Fibroblast of villous mesenchyme (primary cell): ENCODE data around the gene MAEA. TPM values are rescaled to one million over a fixed set of nuclear protein-coding genes. Genes with fewer than 3 reads are reported as not detected.

ENCODE experiments used
- DNase-seq: peaks from one replicate; pipeline ENCODE4 v3.0.0-alpha.2; 2010; ENCODE audit warnings: low read depth
- H3K4me3 ChIP-seq: 2 replicates; pipeline ENCODE4 v1.5.1; 2011; ENCODE audit warnings: low read depth, mild to moderate bottlenecking, low read length
- total RNA-seq: library from RNA; depleted of rRNA; stranded (reverse); fragments of >200 nt; gene quantifications from 2 replicates; pipeline ENCODE4 v1.2.3, GENCODE V29; 2012
- TF ChIP-seq, protein P1 (sequence below): IDR thresholded peaks from 2 replicates; pipeline ENCODE4 v1.5.1; 2012; ENCODE audit warnings: low read depth, mild to moderate bottlenecking, low read length; ENCODE audit not compliant: insufficient read depth

The MAEA gene
- total RNA-seq, 1 donor: 59.6 TPM

GRCh38 chr4:1374706-1375045 lies 85.0 kb downstream of the MAEA start:
- TF ChIP-seq, protein P1, sequence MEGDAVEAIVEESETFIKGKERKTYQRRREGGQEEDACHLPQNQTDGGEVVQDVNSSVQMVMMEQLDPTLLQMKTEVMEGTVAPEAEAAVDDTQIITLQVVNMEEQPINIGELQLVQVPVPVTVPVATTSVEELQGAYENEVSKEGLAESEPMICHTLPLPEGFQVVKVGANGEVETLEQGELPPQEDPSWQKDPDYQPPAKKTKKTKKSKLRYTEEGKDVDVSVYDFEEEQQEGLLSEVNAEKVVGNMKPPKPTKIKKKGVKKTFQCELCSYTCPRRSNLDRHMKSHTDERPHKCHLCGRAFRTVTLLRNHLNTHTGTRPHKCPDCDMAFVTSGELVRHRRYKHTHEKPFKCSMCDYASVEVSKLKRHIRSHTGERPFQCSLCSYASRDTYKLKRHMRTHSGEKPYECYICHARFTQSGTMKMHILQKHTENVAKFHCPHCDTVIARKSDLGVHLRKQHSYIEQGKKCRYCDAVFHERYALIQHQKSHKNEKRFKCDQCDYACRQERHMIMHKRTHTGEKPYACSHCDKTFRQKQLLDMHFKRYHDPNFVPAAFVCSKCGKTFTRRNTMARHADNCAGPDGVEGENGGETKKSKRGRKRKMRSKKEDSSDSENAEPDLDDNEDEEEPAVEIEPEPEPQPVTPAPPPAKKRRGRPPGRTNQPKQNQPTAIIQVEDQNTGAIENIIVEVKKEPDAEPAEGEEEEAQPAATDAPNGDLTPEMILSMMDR: no peak
- H3K4me3 ChIP-seq: no peak overlapping the region
- DNase-seq: no peak

DNA sequence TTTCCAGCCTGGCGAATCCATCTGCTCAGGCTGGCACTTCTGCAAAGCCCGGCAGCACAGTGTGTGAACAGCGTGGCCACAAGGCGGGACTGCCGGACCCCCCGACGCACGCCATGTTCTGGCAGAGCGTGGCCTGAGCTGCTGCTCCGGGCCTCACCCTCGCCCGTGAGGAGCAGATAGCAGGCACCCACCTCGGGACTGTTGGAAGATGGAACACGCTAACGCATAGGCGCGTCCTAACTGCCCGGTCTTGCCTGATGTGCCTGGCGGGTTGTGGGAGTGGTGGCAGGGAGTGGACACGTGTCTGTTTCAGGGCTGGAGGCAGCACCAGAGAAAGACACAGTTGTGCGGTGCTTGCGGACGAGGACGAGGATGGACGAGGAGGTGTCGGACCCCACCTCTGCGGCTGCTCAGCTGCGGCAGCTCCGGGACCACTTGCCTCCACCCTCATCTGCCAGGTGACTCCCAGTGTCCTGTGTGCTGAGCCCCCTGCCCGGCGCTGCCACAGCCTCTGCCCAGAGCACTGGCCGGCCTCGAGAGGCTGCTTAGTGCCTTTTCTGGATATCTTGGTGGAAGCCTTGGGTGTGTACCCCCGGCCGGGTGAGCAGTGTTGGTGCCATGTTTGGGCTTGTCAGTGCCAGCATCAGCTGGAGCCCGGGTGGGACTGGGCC lies 85.5 kb downstream of the MAEA start:
- TF ChIP-seq, protein P1: no peak
- DNase-seq: no peak
- H3K4me3 ChIP-seq: no peak overlapping the region

DNA sequence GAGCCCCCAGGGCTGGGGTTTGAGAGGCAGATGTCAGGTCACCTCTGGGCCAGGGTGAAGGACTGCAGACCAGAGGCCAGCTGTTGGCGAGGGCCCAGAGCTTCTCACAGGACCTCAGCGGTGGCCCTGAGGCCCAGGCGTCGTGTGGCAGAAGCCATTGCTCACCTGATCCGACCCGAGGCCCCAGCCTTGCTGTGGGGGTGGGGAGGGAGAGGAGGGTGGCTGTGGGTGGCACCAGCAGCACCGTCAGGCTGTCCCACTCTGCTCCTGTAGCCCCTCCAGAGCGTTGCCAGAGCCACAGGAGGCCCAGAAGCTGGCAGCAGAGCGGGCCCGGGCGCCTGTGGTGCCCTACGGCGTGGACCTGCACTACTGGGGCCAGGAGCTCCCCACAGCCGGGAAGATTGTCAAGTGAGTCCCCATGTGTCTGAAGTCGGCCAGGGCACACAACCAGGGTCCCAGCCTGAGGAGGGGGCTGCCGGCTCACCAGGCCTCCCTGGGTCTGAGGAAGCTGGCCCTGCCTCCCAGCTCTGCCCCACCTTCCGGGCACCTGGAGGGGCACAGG lies 86.2 kb downstream of the MAEA start:
- H3K4me3 ChIP-seq: no peak overlapping the region
- DNase-seq: no peak
- TF ChIP-seq, protein P1: no peak

GRCh38 chr4:1376391-1376840 lies 86.7 kb downstream of the MAEA start:
- DNase-seq: no peak
- no peak overlapping the region for H3K4me3 ChIP-seq
- TF ChIP-seq, protein P1: no peak

GRCh38 chr4:1376841-1377605 lies 87.3 kb downstream of the MAEA start:
- H3K4me3 ChIP-seq: no peak overlapping the region
- no peak for DNase-seq
- TF ChIP-seq, protein P1: no peak

- H3K4me3 ChIP-seq: no peak overlapping the region
- TF ChIP-seq, protein P1: no peak
- DNase-seq: no peak
Measured at GRCh38 chr4:1377606-1378261, 88.0 kb downstream of the MAEA start.
